GM10266 (cell line): ENCODE results near the gene HHLA2.
"Not testable (repeated sequence)": the region's sequence is repeated elsewhere in the genome, so short reads cannot be mapped to it uniquely, and the experiment has no call there.

Source experiments
- DNase-seq: peaks from one replicate; pipeline ENCODE4 v3.0.0; 2012; ENCODE audit errors: extremely low spot score
- CTCF ChIP-seq: IDR thresholded peaks from 2 replicates; pipeline ENCODE4 v1.5.1; 2012; ENCODE audit warnings: mild to moderate bottlenecking, low read depth; ENCODE audit not compliant: control insufficient read depth, insufficient read depth; ENCODE audit errors: missing control alignments

The HHLA2 gene

GRCh38 chr3:108280476-108280875 lies 15.9 kb upstream of the HHLA2 start:
- TF ChIP-seq CTCF = no peak
- DNase-seq = no peak

- DNase-seq = no peak
- TF ChIP-seq CTCF = no peak
Measured at GRCh38 chr3:108281670-108282069, 14.7 kb upstream of the HHLA2 start.

- no peak for DNase-seq
- TF ChIP-seq CTCF = no peak
Measured at GRCh38 chr3:108283006-108283405, 13.3 kb upstream of the HHLA2 start.

GRCh38 chr3:108283989-108284388 lies 12.4 kb upstream of the HHLA2 start:
- DNase-seq = no peak
- TF ChIP-seq CTCF = no peak

- no peak for TF ChIP-seq CTCF
- DNase-seq = no peak
Measured at GRCh38 chr3:108285176-108285575, 11.2 kb upstream of the HHLA2 start.

GRCh38 chr3:108287146-108287545 lies 9.2 kb upstream of the HHLA2 start:
- no peak for TF ChIP-seq CTCF
- DNase-seq = peak; percentile 29

- DNase-seq = not testable (repeated sequence)
Measured at GRCh38 chr3:108288193-108288592, 8.2 kb upstream of the HHLA2 start.

GRCh38 chr3:108289159-108289558 lies 7.2 kb upstream of the HHLA2 start:
- no peak for TF ChIP-seq CTCF
- DNase-seq = no peak
